Measurements from ENCODE around the gene ALX3.

Gene ALX3

GRCh38 chr1:110065841-110066240 lies 4.6 kb downstream of the ALX3 start:
- DNase-seq (ENCODE audit: low spot score), result no peak

- DNase-seq (ENCODE audit: low spot score), result no peak
Measured at GRCh38 chr1:110064576-110065337, 5.7 kb downstream of the ALX3 start.

GRCh38 chr1:110063781-110064180 lies 6.7 kb downstream of the ALX3 start:
- no peak for DNase-seq (ENCODE audit: low spot score)

GRCh38 chr1:110062612-110063011 lies 7.9 kb downstream of the ALX3 start:
- DNase-seq (ENCODE audit: low spot score), result no peak

- no peak for DNase-seq (ENCODE audit: low spot score)
Measured at GRCh38 chr1:110061341-110061740, 9.1 kb downstream of the ALX3 start.

- no peak for DNase-seq (ENCODE audit: low spot score)
Measured at GRCh38 chr1:110060662-110061060, 9.8 kb downstream of the ALX3 start.

- DNase-seq (ENCODE audit: low spot score), result peak; percentile 58
Measured at GRCh38 chr1:110060034-110060661, 10.3 kb downstream of the ALX3 start.

GRCh38 chr1:110059133-110059863 lies 11.2 kb downstream of the ALX3 start:
- DNase-seq (ENCODE audit: low spot score), result no peak

GRCh38 chr1:110058591-110058990 lies 11.9 kb downstream of the ALX3 start:
- no peak for DNase-seq (ENCODE audit: low spot score)

GRCh38 chr1:110057963-110058518 lies 12.4 kb downstream of the ALX3 start:
- no peak for DNase-seq (ENCODE audit: low spot score)

GRCh38 chr1:110056776-110057175 lies 13.7 kb downstream of the ALX3 start:
- DNase-seq (ENCODE audit: low spot score), result no peak

- no peak for DNase-seq (ENCODE audit: low spot score)
Measured at GRCh38 chr1:110056285-110056683, 14.2 kb downstream of the ALX3 start.

GRCh38 chr1:110055493-110056284 lies 14.8 kb downstream of the ALX3 start:
- no peak for DNase-seq (ENCODE audit: low spot score)

GRCh38 chr1:110053552-110054428 lies 16.7 kb downstream of the ALX3 start:
- peak; percentile 51 for DNase-seq (ENCODE audit: low spot score)

- no peak for DNase-seq (ENCODE audit: low spot score)
Measured at GRCh38 chr1:110051262-110051648, 19.2 kb downstream of the ALX3 start.

GRCh38 chr1:110050602-110051261 lies 19.7 kb downstream of the ALX3 start:
- DNase-seq (ENCODE audit: low spot score), result no peak

GRCh38 chr1:110049801-110050601 lies 20.5 kb downstream of the ALX3 start:
- no peak for DNase-seq (ENCODE audit: low spot score)

- DNase-seq (ENCODE audit: low spot score), result no peak
Measured at GRCh38 chr1:110048923-110049601, 21.4 kb downstream of the ALX3 start.

GRCh38 chr1:110048240-110048639 lies 22.2 kb downstream of the ALX3 start:
- no peak for DNase-seq (ENCODE audit: low spot score)
